ENCODE measurements around the gene IQCK.

The IQCK gene

GRCh38 chr16:19837331-19837980, 119.4 kb downstream of the IQCK start:
- DNase-seq (ENCODE audit: low read depth), result no peak

- DNase-seq (ENCODE audit: low read depth), result no peak
These were observed 120.1 kb downstream of the IQCK start for GRCh38 chr16:19837984-19838707.

- DNase-seq (ENCODE audit: low read depth), result no peak
These were observed 122.5 kb downstream of the IQCK start for GRCh38 chr16:19840524-19841110.

GRCh38 chr16:19841184-19841583, 123.1 kb downstream of the IQCK start:
- no peak for DNase-seq (ENCODE audit: low read depth)

DNA sequence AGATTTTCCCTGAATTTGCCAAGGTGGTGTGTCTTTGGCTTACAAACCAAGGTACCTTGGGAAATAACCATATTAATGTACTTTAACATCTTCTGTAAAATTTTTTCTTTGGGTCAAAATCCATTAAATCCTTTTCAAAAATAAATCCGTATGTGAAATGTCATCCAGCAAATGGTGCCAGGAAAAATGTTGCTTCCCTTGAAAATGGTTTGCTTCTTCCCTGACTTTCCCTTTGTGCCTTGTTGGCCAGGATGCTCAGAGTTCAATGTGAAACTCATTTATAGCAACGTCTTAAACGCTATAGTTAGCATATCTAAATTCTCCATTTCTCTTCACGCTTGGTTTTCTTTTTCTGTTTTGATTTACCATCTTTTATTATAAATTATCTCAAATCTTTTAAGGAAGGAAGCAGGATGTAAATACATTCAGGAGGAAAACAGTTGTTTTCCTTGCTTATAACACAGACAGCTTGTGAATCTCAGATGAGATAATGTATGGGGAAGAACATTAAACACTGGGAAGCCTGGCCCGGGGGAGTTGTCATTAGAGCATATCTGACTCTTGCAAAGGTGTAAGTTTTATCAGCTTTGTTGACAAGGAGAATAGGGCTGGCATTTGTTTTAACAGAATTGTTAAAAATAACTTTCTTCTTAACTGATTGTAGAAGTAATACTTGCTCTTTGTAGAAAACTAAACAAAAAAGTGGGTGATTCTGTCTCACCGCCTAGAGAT, 124.5 kb downstream of the IQCK start:
- DNase-seq (ENCODE audit: low read depth), result no peak

GRCh38 chr16:19843371-19843770, 125.3 kb downstream of the IQCK start:
- DNase-seq (ENCODE audit: low read depth), result no peak

GRCh38 chr16:19844945-19845641, 127.0 kb downstream of the IQCK start:
- no peak for DNase-seq (ENCODE audit: low read depth)

- no peak for DNase-seq (ENCODE audit: low read depth)
These were observed 128.4 kb downstream of the IQCK start for GRCh38 chr16:19846436-19846835.

- no peak for DNase-seq (ENCODE audit: low read depth)
These were observed 130.7 kb downstream of the IQCK start for GRCh38 chr16:19848756-19849155.

DNA sequence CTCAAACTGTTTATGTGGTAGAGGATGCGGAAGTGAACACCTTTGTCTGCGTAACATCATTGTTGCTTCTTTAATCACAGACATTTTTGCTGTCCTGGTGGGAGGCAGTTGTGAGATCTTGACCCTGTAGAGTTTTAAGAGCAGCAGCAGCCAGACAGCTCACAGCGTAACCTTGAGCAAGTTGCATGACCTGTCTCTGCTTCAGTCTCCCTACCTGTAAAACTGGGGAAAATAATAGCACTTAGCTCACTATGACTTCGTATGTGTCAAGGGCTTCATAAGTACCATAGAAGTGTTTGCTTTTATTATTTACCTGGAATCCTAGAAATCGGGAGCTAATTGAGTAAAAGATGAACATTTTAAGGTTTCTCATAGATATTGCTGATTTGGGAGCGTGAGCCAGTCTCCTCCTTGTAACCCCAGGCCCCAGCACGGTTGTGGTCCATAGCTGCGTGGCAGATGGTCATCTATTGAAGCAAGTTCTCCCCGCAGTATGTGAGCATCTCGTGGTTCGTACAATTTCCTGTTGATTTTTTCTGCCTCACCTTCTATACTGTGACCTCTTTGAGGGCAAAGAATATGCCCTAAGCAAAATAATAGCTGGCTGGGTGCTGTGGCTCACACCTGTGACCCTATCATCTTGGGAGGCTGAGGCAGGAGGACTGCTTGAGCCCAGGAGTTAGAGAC, 132.2 kb downstream of the IQCK start:
- DNase-seq (ENCODE audit: low read depth), result no peak

DNA sequence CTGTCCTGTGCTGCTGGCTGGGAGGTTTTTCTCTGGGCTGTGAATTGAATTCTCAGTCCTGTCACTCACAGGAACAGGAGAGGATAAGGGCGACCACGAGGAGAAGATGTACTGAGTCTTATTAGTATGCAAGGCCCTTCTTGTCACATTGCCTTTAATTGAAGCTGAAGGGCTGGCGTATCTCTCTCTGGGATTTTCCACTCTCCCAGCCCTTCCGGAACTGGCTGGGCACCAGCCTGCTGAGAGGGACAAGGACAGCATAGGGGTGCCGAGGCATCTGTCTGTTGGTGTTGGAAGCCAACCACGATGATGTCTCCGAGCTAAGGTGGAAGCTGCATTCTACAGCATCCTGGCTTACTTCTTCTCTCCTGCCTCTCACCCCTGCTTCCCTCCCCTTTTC, 133.4 kb downstream of the IQCK start:
- DNase-seq (ENCODE audit: low read depth), result no peak

DNA sequence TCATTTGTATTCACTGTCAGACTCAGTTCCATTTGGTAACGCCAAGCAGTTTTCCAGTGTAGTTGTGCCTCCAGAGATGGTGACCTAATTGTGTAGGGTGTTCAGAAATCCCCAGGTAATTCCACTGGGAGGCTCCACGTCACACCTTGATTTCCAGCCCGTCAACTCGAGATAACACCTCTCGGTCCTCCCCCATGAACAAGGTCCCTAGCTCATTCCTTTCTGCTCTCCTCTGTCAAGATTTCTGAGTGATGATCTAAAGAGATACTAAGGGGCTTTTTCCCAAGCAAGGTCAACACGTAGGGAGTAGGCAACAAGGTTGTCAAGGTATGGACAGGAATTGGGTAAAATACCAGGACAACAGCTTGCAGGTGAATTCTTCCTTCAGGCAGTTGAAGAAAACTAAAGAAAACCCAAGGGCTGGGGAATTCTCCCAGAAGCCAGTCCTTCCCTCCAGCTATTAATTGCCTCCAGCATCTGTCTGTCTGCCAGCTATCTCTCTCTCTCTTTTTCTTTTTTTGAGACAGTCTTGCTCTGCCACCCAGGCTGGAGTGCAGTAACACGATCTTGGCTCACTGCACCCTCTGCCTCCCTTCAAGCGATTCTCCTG, 135.2 kb downstream of the IQCK start:
- no peak for DNase-seq (ENCODE audit: low read depth)

DNA sequence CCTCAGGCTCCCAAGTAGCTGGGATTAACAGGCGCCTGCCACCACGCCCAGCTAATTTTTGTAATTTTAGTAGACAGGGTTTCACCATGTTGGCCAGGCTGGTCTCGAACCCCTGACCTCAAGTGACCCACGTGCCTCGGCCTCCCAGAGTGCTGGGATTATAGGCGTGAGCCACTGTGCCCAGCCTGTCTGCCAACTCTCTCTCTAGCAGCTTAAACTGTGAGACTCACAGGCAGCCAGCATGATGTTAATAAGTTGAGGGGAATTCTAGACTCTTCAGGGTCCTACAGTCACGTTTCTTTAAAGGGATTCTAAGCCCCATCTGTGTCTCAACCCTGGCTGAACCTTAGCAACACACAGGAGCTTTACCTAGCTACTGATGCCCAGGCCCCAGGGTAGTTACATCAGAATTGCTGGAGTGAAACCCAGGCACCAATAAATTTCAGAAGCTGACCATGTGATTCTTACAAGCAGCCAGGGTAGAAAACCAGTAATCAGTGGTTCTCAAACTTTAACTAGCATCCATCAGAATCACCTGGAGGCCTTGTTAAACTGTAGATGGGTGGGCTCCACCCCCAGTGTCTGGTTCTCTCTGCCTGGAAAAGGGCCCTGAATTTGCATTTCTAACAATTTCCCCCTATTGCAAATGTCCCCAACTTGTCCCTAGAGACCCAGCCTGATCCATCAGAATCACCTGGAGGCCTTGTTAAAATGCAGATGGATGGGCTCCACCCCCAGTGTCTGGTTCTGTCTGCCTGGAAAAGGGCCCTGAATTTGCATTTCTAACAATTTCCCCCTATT, 135.9 kb downstream of the IQCK start:
- no peak for DNase-seq (ENCODE audit: low read depth)

DNA sequence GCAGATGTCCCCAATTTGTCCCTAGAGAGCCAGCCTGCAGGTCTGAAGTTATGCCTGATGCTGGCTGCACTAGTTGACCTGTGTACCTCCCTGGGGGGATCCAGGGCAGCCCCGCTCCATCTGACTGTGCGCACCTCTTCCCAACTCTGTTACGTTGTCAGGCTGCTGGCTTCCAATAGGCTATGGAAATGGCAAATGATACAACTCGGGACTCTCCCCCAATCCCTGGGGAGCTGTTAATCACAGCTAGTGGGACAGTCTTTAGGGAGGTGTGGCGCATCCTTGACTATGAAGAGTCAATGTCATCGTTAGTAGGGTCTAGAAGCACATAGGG, 136.4 kb downstream of the IQCK start:
- DNase-seq (ENCODE audit: low read depth), result no peak

- no peak for DNase-seq (ENCODE audit: low read depth)
These were observed 138.0 kb downstream of the IQCK start for GRCh38 chr16:19856120-19856519.

- no peak for DNase-seq (ENCODE audit: low read depth)
These were observed 139.7 kb downstream of the IQCK start for GRCh38 chr16:19857593-19858339.

DNA sequence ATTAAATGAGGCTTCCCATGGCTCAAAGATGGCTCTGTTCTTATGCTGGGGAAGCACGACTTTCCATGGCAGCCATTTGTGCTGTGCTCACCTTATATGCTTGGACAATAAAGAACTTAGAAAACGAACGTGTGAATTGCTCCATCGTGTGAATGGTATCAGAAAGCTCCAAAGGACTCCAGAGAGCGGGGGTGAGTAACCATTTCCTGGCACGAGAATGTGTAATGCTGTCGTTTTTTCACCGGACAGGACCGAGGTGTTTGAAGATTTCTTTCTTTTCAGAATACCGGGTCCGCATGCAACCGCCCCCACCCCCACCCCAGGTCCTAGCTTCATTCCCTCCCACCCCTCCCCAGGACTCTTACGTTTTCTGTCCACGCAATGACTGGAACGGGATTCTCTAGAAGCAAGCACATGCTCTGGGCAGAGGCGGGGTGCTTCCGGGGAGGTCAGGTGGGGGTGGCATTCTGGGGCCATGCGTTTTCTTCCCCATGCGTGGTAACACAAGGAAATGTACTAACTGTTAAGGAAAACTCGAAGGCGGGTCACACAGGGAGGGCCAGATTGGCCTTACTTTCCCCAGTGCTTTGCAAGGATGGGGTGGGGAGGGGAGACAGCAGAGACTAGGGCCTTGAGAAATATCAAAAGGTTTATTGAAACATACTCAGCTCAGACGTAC, 140.4 kb downstream of the IQCK start:
- DNase-seq (ENCODE audit: low read depth), result no peak

DNA sequence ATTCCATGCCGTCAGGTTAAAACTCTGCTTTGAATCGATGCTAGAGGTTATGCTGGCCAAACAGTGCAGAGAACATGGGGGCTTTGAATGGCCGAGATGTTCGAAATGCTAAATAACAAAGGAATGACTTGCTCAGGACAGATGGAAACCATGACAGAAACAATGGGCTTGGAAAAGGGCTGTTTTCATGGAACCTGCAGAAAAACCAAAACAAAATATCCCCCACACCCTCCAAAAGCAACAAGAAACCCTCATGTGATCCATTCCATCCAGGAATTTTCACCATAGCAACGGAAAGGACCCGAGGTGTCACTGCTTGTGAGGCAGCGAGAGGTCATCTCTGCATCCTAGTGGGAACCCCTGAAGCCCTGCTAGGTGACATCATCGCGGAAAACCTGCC, 141.1 kb downstream of the IQCK start:
- no peak for DNase-seq (ENCODE audit: low read depth)

DNA sequence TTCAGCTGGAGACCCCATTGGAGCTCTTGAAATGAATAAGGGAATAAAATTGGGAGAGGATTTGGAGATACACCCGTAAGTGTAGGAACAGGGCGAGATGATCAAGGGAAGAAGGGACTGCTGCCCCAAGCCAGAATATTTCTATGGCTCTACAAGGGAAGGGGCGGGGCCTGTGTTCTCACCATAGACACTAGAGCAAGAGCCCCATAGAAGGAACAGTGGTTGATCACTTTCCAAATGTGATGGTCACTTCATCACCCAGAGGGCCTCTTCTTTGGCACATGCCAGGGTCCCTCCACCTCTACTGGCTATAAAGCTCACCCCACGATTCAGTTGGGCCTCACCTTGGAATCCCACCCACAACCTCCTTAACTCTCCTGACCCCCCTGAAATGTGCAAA, 141.5 kb downstream of the IQCK start:
- no peak for DNase-seq (ENCODE audit: low read depth)
